ENCODE data around the gene SCAMP5. TPM values are rescaled to one million over a fixed set of nuclear protein-coding genes. Genes with fewer than 3 reads are reported as not detected.

The SCAMP5 gene
- total RNA-seq, 1 experiment from 2014 or later = 11.8 TPM

DNA sequence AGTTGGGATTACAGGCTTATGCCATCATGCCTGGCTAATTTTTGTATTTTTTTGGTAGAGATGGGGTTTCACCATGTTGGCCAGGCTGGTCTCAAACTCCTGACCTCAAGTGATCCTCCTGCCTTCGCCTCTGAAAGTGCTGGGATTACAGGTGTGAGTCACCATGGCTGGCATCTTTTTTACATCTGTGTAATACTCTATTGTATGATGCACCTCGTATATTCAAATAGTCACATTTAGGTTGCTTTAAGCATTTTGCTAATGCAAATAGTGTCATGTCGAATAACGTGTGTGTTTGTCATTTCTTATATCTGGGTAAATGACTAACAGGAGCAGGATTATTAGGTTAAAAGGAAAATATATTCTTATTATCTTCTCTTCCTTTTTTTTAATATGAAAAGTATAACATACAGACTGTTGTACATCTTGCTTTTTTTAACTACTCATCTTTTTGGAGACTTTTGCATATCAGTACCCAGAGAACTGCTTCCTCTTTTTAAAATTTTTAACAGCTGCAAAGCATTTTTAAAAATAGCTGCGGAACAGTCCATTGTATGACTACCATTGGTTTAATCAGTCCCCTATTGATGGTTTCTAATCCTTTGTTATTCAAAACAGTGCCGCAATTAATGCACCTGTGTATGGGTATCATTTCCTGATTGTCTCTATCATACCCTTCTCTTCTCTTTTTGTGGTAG lies 13.4 kb downstream of the SCAMP5 start:
- H3K36me3 Mint-ChIP-seq (ENCODE audit: insufficient read depth, unreplicated experiment) = no peaks in the 10 kb centered on the region
- no TSS peak for BruUV-seq (replicated peaks)
- POLR2A ChIA-PET = interaction anchor here (1.1 kb wide), 1 partner anchor 52 kb away, joined by 6 read pairs; the partner anchor contains the start of gene RPP25
- no peaks in the 10 kb centered on the region for H3K9me3 Mint-ChIP-seq (ENCODE audit: unreplicated experiment)
- H3K27ac Mint-ChIP-seq (ENCODE audit: unreplicated experiment) = no peak overlapping the region
- Histone ChIP-seq H3K27me3 (replicated peaks; ENCODE audit: control insufficient read depth, insufficient read depth, low read length) (no peaks in the 10 kb centered on the region), H3K4me1 (no peaks in the 10 kb centered on the region), H3K4me3 (ENCODE audit: low read depth, low read length) (no peak overlapping the region), H3K9me3 (no peaks in the 10 kb centered on the region), H3K36me3 (ENCODE audit: control insufficient read depth, insufficient read depth, low read length) (no peaks in the 10 kb centered on the region)
- CTCF ChIA-PET = interaction anchor here (0.6 kb wide), 1 partner anchor 11 kb away, joined by 4 read pairs; no protein-coding TSS in a partner anchor
- no peak overlapping the region for H3K4me3 Mint-ChIP-seq (ENCODE audit: unreplicated experiment)
- TF ChIP-seq, protein P1, sequence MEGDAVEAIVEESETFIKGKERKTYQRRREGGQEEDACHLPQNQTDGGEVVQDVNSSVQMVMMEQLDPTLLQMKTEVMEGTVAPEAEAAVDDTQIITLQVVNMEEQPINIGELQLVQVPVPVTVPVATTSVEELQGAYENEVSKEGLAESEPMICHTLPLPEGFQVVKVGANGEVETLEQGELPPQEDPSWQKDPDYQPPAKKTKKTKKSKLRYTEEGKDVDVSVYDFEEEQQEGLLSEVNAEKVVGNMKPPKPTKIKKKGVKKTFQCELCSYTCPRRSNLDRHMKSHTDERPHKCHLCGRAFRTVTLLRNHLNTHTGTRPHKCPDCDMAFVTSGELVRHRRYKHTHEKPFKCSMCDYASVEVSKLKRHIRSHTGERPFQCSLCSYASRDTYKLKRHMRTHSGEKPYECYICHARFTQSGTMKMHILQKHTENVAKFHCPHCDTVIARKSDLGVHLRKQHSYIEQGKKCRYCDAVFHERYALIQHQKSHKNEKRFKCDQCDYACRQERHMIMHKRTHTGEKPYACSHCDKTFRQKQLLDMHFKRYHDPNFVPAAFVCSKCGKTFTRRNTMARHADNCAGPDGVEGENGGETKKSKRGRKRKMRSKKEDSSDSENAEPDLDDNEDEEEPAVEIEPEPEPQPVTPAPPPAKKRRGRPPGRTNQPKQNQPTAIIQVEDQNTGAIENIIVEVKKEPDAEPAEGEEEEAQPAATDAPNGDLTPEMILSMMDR (IDR thresholded peaks at IDR 0.05; ENCODE audit: insufficient read depth in 1 of 2, low read depth in 1 of 2, low read length in 1 of 2, severe bottlenecking in 1 of 2, unreplicated experiment in 1 of 2) = no peak
- no peaks in the 10 kb centered on the region for H3K27me3 Mint-ChIP-seq (ENCODE audit: insufficient read depth, unreplicated experiment)
- intact Hi-C loops (cut with micrococcal nuclease; ENCODE audit: unreplicated experiment) = no loop called here
- DNase-seq = no peak
- no peaks in the 10 kb centered on the region for H3K4me1 Mint-ChIP-seq (ENCODE audit: low read depth, unreplicated experiment)

DNA sequence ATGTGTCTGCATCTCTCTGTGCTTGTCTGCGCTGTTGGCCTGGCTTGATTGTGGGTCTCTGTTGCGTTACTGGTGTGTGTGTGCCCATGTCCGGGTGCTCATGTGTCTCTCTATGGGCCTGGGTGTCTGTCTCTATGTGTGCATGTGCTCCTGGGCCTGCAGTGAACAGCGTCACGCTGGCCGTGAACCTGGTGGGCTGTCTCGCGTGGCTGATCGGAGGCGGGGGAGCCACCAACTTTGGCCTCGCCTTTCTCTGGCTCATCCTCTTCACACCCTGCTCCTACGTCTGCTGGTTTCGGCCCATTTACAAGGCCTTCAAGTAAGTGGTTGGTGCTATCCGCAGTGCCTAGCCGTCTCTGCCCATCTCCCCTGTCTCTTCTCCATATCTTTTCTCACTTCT lies 21.1 kb downstream of the SCAMP5 start:
- Histone ChIP-seq H3K36me3 (ENCODE audit: control insufficient read depth, insufficient read depth, low read length) (no peaks in the 10 kb centered on the region), H3K4me1 (peaks cover 9% of the 10 kb centered on the region), H3K9me3 (no peaks in the 10 kb centered on the region), H3K27me3 (replicated peaks; ENCODE audit: control insufficient read depth, insufficient read depth, low read length) (no peaks in the 10 kb centered on the region), H3K4me3 (ENCODE audit: low read depth, low read length) (no peak overlapping the region)
- H3K36me3 Mint-ChIP-seq (ENCODE audit: insufficient read depth, unreplicated experiment) = no peaks in the 10 kb centered on the region
- no peaks in the 10 kb centered on the region for H3K9me3 Mint-ChIP-seq (ENCODE audit: unreplicated experiment)
- peaks cover 7% of the 10 kb centered on the region for H3K4me1 Mint-ChIP-seq (ENCODE audit: low read depth, unreplicated experiment)
- no peaks in the 10 kb centered on the region for H3K27me3 Mint-ChIP-seq (ENCODE audit: insufficient read depth, unreplicated experiment)
- CTCF ChIA-PET = no interaction called here
- no TSS peak for BruUV-seq (replicated peaks)
- H3K27ac Mint-ChIP-seq (ENCODE audit: unreplicated experiment) = no peak overlapping the region
- POLR2A ChIA-PET = no interaction called here
- intact Hi-C loops (cut with micrococcal nuclease; ENCODE audit: unreplicated experiment) = no loop called here
- TF ChIP-seq, protein P1 (IDR thresholded peaks at IDR 0.05; ENCODE audit: insufficient read depth in 1 of 2, low read depth in 1 of 2, low read length in 1 of 2, severe bottlenecking in 1 of 2, unreplicated experiment in 1 of 2) = no peak
- DNase-seq = no peak
- H3K4me3 Mint-ChIP-seq (ENCODE audit: unreplicated experiment) = no peak overlapping the region

DNA sequence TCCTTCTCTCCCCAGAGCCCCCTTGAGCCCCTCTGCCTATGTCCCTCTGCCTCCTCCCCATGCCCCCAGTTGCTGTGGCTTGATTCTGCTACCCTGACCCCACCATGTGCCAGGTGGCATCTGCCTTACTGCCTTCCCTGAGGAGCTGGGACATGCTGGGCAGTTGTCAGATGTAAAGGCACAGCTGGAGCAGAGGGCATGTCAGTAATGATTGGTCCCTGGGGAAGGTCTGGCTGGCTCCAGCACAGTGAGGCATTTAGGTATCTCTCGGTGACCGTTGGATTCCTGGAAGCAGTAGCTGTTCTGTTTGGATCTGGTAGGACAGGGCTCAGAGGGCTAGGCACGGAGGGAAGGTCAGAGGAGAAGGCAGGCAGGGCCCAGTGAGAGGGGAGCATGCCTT lies 24.6 kb downstream of the SCAMP5 start:
- Mint-ChIP-seq H3K9me3 (ENCODE audit: unreplicated experiment) (no peaks in the 10 kb centered on the region), H3K36me3 (ENCODE audit: insufficient read depth, unreplicated experiment) (peaks cover 7% of the 10 kb centered on the region), H3K4me1 (ENCODE audit: low read depth, unreplicated experiment) (no peaks in the 10 kb centered on the region), H3K4me3 (ENCODE audit: unreplicated experiment) (no peak overlapping the region), H3K27ac (ENCODE audit: unreplicated experiment) (no peak overlapping the region), H3K27me3 (ENCODE audit: insufficient read depth, unreplicated experiment) (no peaks in the 10 kb centered on the region)
- H3K27me3 ChIP-seq (replicated peaks; ENCODE audit: control insufficient read depth, insufficient read depth, low read length) = no peaks in the 10 kb centered on the region
- no peaks in the 10 kb centered on the region for H3K36me3 ChIP-seq (ENCODE audit: control insufficient read depth, insufficient read depth, low read length)
- no TSS peak for BruUV-seq (replicated peaks)
- DNase-seq = no peak
- CTCF ChIA-PET = interaction anchor here (0.6 kb wide), 1 partner anchor 11 kb away, joined by 4 read pairs; no protein-coding TSS in a partner anchor
- no peaks in the 10 kb centered on the region for H3K9me3 ChIP-seq
- H3K4me1 ChIP-seq = peaks cover 8% of the 10 kb centered on the region
- POLR2A ChIA-PET = no interaction called here
- TF ChIP-seq, protein P1 (IDR thresholded peaks at IDR 0.05; ENCODE audit: insufficient read depth in 1 of 2, low read depth in 1 of 2, low read length in 1 of 2, severe bottlenecking in 1 of 2, unreplicated experiment in 1 of 2) = no peak
- H3K4me3 ChIP-seq (ENCODE audit: low read depth, low read length) = no peak overlapping the region
- intact Hi-C loops (cut with micrococcal nuclease; ENCODE audit: unreplicated experiment) = no loop called here
